GM10266 (cell line): ENCODE measurements around the gene CEBPB.
A peak's percentile ranks its signal among the peaks of the same experiment; 100 is the strongest.
"Not testable (repeated sequence)": the region's sequence is repeated elsewhere in the genome, so short reads cannot be mapped to it uniquely, and the experiment has no call there.

Experiments used
- DNase-seq: peaks from one replicate; pipeline ENCODE4 v3.0.0; 2012; ENCODE audit errors: extremely low spot score
- CTCF ChIP-seq: IDR thresholded peaks from 2 replicates; pipeline ENCODE4 v1.5.1; 2012; ENCODE audit warnings: mild to moderate bottlenecking, low read depth; ENCODE audit not compliant: control insufficient read depth, insufficient read depth; ENCODE audit errors: missing control alignments

Gene CEBPB

DNA sequence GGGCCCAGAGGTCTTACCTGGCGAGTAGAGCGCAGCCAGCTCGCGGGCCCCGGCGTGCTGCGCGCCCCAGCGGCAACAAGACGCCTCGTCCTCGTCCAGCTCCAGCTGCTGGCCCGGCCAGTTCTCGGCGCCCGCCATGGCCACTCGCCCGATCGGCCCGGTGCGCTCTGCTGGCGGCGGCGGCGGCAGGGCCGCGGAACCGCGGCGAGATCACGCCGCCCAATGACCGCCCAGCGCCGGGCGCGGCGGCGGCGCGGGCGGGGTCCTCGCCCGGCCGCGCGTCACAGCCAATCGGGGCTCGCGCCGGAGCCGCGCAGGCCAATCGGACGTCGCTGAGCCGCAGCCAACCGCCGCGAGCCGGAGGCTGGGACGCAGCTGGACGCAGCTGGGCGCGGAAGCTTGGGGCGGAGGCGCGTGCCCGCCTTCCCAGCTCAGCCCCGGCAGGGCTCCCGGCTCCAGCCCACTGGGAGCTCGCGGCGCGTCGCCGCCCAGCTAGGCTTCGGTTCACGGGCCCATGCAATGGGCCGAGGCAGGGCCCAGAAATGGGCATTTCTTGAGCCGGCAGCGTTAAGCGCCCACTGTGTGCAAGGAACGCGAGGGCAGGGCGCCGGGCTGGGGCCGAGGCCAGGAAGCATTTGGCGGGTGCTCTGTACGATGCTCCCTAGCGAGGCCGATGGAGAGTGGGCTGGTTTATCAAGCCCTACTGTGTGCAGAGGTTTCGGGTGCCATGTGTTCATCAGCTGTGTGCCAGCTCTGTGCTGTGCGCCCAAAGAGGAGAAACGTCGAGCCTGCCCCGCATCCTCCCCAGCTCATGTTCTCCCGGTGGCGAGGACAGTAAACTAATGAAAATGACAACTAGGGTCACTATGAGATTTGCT lies 36.9 kb upstream of the CEBPB start, which contains the start of gene PEDS1:
Gene PEDS1, minus strand, starts transcription at position 224 of the 878 bp plus-strand sequence. Its CDS starts 86 bp downstream, at position 138.
- peak; percentile 99 for DNase-seq
- TF ChIP-seq CTCF, result peak; percentile 10

DNA sequence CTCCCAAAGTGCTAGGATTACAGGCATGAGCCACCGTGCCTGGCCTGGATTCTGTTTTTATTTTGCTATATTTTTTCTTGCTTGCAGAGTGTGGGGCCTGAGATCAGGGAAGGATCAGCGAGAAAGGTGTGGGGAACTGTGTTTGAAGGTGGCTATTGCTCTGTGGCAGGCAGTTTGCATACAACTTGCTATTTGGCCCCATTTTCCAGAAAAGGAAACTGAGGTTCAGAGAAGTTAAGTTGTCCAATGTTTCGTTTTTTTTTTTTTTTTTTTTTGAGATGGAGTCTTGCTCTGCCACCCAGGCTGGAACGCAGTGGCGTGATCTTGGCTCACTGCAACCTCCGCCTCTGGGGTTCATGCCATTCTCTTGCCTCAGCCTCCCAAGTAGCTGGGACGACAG lies 29.1 kb upstream of the CEBPB start:
- not testable (repeated sequence) for DNase-seq

GRCh38 chr20:50163570-50164317 lies 26.9 kb upstream of the CEBPB start:
- TF ChIP-seq CTCF, result no peak
- no peak for DNase-seq

GRCh38 chr20:50165684-50166554 lies 24.7 kb upstream of the CEBPB start:
- TF ChIP-seq CTCF, result no peak
- DNase-seq, result peak; percentile 90

DNA sequence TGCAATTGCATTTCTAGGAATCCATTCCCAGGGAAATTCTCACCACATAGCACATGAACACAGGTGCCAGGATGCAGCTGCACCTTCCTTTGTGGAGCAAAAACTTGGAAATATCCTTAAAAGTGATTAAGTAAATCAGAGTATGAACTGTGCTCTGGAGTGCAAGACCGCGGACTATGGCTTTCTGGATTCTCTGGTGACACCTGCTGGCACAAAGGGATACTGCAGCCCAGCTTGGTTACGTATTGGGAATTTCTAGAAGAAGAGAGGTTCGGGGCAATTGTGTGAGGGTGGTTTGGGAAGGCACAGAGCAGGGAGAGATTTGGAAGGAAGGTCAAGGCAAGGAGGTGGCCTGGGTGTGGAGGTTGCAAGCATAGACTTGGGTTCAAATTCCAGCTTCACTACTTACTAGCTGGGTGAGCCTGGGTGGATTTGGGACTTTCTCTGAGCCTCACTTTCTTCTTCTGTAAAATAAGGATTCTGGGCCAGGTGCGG lies 21.3 kb upstream of the CEBPB start:
- peak; percentile 90 for TF ChIP-seq CTCF
- DNase-seq, result peak; percentile 73

GRCh38 chr20:50170549-50171220 lies 19.9 kb upstream of the CEBPB start:
- no peak for DNase-seq
- no peak for TF ChIP-seq CTCF
